ACHN (cell line): ENCODE measurements around the gene KRT80.

Source experiments
- DNase-seq: peaks from one replicate; pipeline ENCODE4 v3.0.0-alpha.2; 2015
- in situ Hi-C: cut with HindIII; loops from 2 replicates; pipeline ENCODE4 v1.10.0; 2017; ENCODE audit warnings: low sequenced_read_pairs, low pct_ligation_motif_present, low pct_unique_long_range_greater_than_20kb

The KRT80 gene

GRCh38 chr12:52168019-52168717 lies 23.6 kb downstream of the KRT80 start:
- in situ Hi-C loops, result no loop called here
- DNase-seq, result peak; percentile 38

GRCh38 chr12:52167526-52167925 lies 24.3 kb downstream of the KRT80 start:
- no peak for DNase-seq
- in situ Hi-C loops, result no loop called here

GRCh38 chr12:52166672-52167071 lies 25.1 kb downstream of the KRT80 start:
- DNase-seq, result no peak
- in situ Hi-C loops, result no loop called here

- DNase-seq, result no peak
- in situ Hi-C loops, result no loop called here
These were observed 26.5 kb downstream of the KRT80 start for GRCh38 chr12:52165096-52165855.

GRCh38 chr12:52164624-52165023 lies 27.2 kb downstream of the KRT80 start:
- no peak for DNase-seq
- in situ Hi-C loops, result no loop called here

- DNase-seq, result no peak
- in situ Hi-C loops, result no loop called here
These were observed 28.8 kb downstream of the KRT80 start for GRCh38 chr12:52162981-52163380.

GRCh38 chr12:52160200-52160599 lies 31.6 kb downstream of the KRT80 start:
- in situ Hi-C loops, result no loop called here
- DNase-seq, result no peak

- in situ Hi-C loops, result no loop called here
These were observed 34.2 kb downstream of the KRT80 start for GRCh38 chr12:52157566-52158150.

GRCh38 chr12:52156757-52157565 lies 34.9 kb downstream of the KRT80 start:
- DNase-seq, result peak; percentile 83
- in situ Hi-C loops, result no loop called here

More at GRCh38 chr12:52157566-52158150, 34.2 kb downstream of the KRT80 start:
- no peak for DNase-seq

- DNase-seq, result no peak
- in situ Hi-C loops, result no loop called here
These were observed 35.5 kb downstream of the KRT80 start for GRCh38 chr12:52156311-52156710.

GRCh38 chr12:52155048-52155868 lies 36.6 kb downstream of the KRT80 start:
- no peak for DNase-seq
- in situ Hi-C loops, result no loop called here

- in situ Hi-C loops, result no loop called here
These were observed 38.9 kb downstream of the KRT80 start for GRCh38 chr12:52152905-52153317.

GRCh38 chr12:52151837-52152783 lies 39.7 kb downstream of the KRT80 start:
- DNase-seq, result peak; percentile 85
- in situ Hi-C loops, result no loop called here

More at GRCh38 chr12:52152905-52153317, 38.9 kb downstream of the KRT80 start:
- DNase-seq, result no peak

- in situ Hi-C loops, result no loop called here
- DNase-seq, result no peak
These were observed 40.5 kb downstream of the KRT80 start for GRCh38 chr12:52151153-52151836.

GRCh38 chr12:52149651-52150241 lies 42.1 kb downstream of the KRT80 start:
- in situ Hi-C loops, result no loop called here
- DNase-seq, result no peak

GRCh38 chr12:52149182-52149641 lies 42.6 kb downstream of the KRT80 start:
- DNase-seq, result no peak
- in situ Hi-C loops, result no loop called here
